ENCODE measurements around the gene MYOM3.

DNA sequence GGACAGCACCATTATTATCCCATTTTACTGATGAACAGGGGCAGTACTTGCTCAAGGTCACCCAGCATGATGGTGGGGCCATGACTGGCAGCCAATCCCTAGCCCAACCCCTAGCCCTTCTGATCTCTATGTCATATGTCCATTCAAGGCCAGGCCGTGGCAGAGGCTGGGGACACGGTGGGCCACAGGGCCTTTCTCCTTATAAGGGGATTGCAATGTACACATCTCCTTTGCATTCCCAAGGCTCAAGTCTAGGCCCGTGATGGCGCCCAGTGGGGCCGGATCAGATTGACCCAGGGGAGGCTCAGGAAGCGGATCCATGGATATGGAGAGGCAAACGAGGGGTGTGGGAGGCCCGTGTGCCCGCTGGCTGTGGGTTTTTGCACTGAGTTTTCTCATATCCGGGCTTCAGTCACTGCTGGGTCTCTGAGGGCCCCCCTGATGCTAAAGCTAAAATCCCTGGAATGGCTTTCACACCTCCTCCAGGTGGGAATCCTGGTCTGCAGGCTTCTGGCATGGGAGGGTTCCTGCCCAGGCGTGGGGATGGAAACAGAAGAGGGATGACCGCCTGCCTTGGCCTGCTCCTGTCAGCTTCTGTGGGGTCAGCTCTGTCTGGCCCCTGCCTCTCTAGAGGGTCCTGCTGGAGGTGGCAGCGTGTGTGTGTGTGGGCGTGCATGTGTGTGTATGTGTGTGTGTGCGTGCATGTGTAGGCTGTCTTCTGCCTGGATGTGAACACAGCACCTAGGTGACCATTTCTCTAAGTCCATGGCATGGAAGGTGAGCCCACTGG lies 2.1 kb downstream of the MYOM3 start:
- TF ChIP-seq, protein P1, sequence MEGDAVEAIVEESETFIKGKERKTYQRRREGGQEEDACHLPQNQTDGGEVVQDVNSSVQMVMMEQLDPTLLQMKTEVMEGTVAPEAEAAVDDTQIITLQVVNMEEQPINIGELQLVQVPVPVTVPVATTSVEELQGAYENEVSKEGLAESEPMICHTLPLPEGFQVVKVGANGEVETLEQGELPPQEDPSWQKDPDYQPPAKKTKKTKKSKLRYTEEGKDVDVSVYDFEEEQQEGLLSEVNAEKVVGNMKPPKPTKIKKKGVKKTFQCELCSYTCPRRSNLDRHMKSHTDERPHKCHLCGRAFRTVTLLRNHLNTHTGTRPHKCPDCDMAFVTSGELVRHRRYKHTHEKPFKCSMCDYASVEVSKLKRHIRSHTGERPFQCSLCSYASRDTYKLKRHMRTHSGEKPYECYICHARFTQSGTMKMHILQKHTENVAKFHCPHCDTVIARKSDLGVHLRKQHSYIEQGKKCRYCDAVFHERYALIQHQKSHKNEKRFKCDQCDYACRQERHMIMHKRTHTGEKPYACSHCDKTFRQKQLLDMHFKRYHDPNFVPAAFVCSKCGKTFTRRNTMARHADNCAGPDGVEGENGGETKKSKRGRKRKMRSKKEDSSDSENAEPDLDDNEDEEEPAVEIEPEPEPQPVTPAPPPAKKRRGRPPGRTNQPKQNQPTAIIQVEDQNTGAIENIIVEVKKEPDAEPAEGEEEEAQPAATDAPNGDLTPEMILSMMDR (IDR thresholded peaks at IDR 0.05) = no peak
- no peak for TF ChIP-seq POLR2A (IDR thresholded peaks at IDR 0.05)

All from body of pancreas (tissue), 4 donors.